Muscle layer of duodenum (tissue), 2 donors: ENCODE results near the gene TNFSF18.

Experiments used
- H3K27ac ChIP-seq: one replicate; pipeline ENCODE4 v1.7.0; 2013; ENCODE audit warnings: mild to moderate bottlenecking, low read length
- H3K27me3 ChIP-seq: one replicate; pipeline ENCODE4 v1.7.0; 2013; ENCODE audit warnings: low read depth, mild to moderate bottlenecking, control low read depth, low read length
- H3K36me3 ChIP-seq, 2 donors: one replicate each; pipeline ENCODE4 v1.7.0; 2013; ENCODE audit warnings: low read length in 2 of 2, control low read depth in 1 of 2, mild to moderate bottlenecking in 1 of 2; ENCODE audit not compliant: insufficient read depth in 2 of 2, control insufficient read depth in 1 of 2
- H3K4me1 ChIP-seq, 2 donors: one replicate each; pipeline ENCODE4 v1.7.0; 2013; ENCODE audit warnings: low read length in 2 of 2, mild to moderate bottlenecking in 2 of 2, control low read depth in 1 of 2, moderate library complexity in 1 of 2; ENCODE audit not compliant: insufficient read depth in 2 of 2, control insufficient read depth in 1 of 2
- H3K4me3 ChIP-seq, 2 donors: one replicate each; pipeline ENCODE4 v1.7.0; 2013; ENCODE audit warnings: low read length in 2 of 2, low read depth in 1 of 2, mild to moderate bottlenecking in 1 of 2
- H3K9me3 ChIP-seq, 2 donors: one replicate each; pipeline ENCODE4 v1.7.0; 2013; ENCODE audit warnings: low read length in 2 of 2, control low read depth in 1 of 2, mild to moderate bottlenecking in 1 of 2; ENCODE audit not compliant: control insufficient read depth in 1 of 2
- donor health status: healthy.

The TNFSF18 gene

DNA sequence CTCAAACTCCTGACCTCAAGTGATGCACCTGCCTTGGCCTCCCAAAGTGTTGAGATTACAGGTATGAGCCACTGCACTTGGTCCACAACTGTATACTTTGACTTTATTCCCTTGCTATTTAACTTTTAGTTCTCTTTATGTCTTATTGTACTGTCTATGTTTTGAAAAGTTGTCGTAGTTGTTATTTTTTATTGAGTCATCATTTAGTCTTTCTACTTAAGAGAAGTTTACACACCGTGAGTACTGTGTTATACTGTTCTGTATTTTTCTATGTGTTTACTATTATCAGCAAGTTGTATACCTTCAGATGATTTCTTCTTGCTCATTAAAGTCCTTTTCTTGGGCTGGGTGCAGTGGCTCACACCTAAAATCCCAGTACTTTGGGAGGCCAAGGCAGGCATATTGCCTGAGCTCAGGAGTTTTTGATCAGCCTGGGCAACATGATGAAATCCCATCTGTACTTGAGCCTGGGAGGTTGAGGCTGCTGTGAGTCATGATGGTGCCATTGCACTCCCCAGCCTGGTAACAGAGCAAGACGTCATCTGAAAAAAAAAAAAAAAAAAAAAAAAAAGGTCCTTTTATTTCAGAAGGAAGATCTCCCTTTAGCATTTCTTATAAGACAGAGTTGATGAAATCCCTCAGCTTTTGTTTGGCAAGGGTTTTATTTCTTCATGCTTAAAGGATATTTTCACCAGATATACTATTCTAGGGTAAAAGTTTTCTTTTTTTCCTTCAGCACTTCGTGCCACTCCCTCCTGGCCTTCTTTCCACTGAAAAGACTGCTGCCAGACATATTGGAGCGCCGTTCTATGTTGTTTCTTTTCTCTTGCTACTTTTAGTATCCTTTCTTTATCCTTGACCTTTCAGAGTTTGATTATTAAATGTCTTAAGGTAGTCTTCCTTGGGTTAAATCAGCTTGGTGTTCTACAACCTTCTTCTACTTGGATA is 47.6 kb downstream of the TNFSF18 start:
- Histone ChIP-seq H3K9me3 (peaks cover 0 to 5% of the 10 kb centered on the region in 2 donors), H3K4me3 (no peak overlapping the region), H3K4me1 (no peaks in the 10 kb centered on the region), H3K27me3 (no peaks in the 10 kb centered on the region), H3K36me3 (no peaks in the 10 kb centered on the region), H3K27ac (no peak overlapping the region)

DNA sequence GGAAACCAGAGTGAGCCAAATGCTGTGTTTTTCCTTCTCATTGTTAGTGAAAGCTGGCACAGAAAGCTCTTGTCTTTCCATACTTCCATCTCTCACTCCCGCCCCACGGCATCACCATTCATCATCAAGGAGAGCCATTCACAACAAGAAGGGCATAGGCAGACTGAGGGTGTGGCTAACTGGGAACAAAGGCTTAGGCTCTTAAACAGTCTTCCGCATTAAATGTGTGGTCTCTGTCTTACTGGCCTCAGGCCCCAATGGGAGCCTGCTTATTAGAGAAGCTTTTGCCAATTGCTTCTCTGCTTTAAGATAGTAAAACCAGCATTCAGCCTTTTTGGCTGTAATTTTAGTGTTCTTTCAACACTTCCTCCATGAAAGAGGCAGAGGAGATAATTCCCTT is 51.4 kb downstream of the TNFSF18 start:
- H3K4me3 ChIP-seq, result no peak overlapping the region
- peaks cover 0 to 5% of the 10 kb centered on the region in 2 donors for H3K9me3 ChIP-seq
- no peaks in the 10 kb centered on the region for H3K4me1 ChIP-seq
- H3K27me3 ChIP-seq, result no peaks in the 10 kb centered on the region
- no peak overlapping the region for H3K27ac ChIP-seq
- H3K36me3 ChIP-seq, result no peaks in the 10 kb centered on the region

GRCh38 chr1:172997941-172998361 is 52.8 kb downstream of the TNFSF18 start:
- Histone ChIP-seq H3K27me3 (no peaks in the 10 kb centered on the region), H3K36me3 (no peaks in the 10 kb centered on the region), H3K4me1 (no peaks in the 10 kb centered on the region), H3K27ac (no peak overlapping the region), H3K4me3 (no peak overlapping the region), H3K9me3 (peaks cover 0 to 5% of the 10 kb centered on the region in 2 donors)

DNA sequence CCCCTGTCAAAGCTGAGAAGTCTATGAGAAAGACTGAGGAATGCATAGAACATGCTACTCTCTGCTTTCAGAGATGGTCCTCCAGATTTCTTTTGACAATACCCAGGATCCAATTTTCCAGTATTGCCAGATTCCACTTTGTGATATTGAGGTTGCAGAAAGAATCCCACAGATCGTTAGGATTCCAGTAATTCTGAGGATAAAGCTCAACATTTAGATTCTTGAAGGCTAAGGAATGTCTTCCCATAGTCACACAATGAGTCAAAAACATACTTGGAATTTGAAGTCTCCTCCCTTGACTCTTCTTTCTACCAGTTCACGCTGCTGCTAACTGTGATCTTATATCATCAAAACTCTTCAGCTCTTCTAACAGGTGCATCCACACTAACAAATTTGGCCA is 57.1 kb downstream of the TNFSF18 start:
- no peak overlapping the region for H3K4me3 ChIP-seq
- H3K36me3 ChIP-seq, result no peaks in the 10 kb centered on the region
- no peaks in the 10 kb centered on the region for H3K4me1 ChIP-seq
- no peaks in the 10 kb centered on the region for H3K9me3 ChIP-seq
- no peaks in the 10 kb centered on the region for H3K27me3 ChIP-seq
- no peak overlapping the region for H3K27ac ChIP-seq

DNA sequence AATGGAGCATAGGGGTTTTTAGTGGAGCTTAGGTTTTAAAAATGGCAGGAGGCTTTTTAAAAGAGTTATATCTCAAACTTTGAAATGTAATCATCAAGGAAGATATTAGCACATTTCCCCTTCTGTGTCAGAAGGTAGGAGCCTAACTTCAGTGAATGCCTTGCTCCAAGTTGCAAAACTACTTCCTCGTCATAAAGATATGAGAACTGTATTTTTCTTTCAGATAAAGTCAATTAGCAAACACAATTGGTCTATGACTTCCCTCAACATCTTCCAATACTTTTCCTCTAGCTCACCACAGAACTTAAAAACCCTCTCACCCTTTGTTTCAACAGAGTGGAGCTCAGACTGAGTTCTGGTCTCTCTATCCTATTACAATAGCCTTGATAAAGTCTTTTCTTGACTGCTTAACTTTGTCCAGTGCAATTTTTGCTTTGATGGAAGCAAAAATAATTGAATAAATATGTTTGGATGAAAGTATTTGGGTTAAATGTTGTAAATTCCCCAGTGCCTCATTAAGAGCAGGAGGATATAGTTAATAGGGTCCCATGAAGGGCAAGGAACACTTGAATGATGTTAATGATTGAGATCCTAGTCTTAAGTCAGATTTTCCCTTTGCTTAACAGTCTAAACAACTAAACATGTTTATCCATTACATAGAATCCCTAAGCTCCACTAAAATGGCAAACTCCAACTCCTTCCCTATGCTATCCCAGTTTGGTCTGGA is 58.9 kb downstream of the TNFSF18 start:
- Histone ChIP-seq H3K4me3 (no peak overlapping the region), H3K36me3 (no peaks in the 10 kb centered on the region), H3K27me3 (no peaks in the 10 kb centered on the region), H3K9me3 (no peaks in the 10 kb centered on the region), H3K4me1 (no peaks in the 10 kb centered on the region), H3K27ac (no peak overlapping the region)

GRCh38 chr1:172990598-172991215 is 60.0 kb downstream of the TNFSF18 start:
- no peak overlapping the region for H3K27ac ChIP-seq
- H3K9me3 ChIP-seq, result no peaks in the 10 kb centered on the region
- no peaks in the 10 kb centered on the region for H3K36me3 ChIP-seq
- no peak overlapping the region for H3K4me3 ChIP-seq
- no peaks in the 10 kb centered on the region for H3K27me3 ChIP-seq
- no peaks in the 10 kb centered on the region for H3K4me1 ChIP-seq
